GM23248 (cell line): ENCODE data around the gene QPRT. TPM values are rescaled to one million over a fixed set of nuclear protein-coding genes. Genes with fewer than 3 reads are reported as not detected.
"Not testable (repeated sequence)": the region's sequence is repeated elsewhere in the genome, so short reads cannot be mapped to it uniquely, and the experiment has no call there.

Experiments used
- DNase-seq: peaks from one replicate; pipeline ENCODE4 v3.0.0-alpha.2; 2015
- H2AFZ ChIP-seq: fragments of 200-600 bp; sonication (generic); 2 replicates; pipeline ENCODE4 v1.6.1; 2016; ENCODE audit warnings: antibody characterized with exemption
- H3F3A ChIP-seq: fragments of 200-600 bp; sonication (generic); 2 replicates; pipeline ENCODE4 v1.6.1; 2016; ENCODE audit warnings: mild to moderate bottlenecking, antibody characterized with exemption, mixed run types; ENCODE audit not compliant: insufficient read depth
- H3K27ac ChIP-seq: fragments of 200-600 bp; sonication (generic); 2 replicates; pipeline ENCODE4 v1.5.1; 2016; ENCODE audit warnings: mild to moderate bottlenecking
- H3K27me3 ChIP-seq: fragments of 200-600 bp; sonication (generic); replicated peaks from 2 replicates; pipeline ENCODE4 v1.6.1; 2016; ENCODE audit warnings: mild to moderate bottlenecking; ENCODE audit not compliant: insufficient read depth
- H3K36me3 ChIP-seq: fragments of 200-600 bp; sonication (generic); 2 replicates; pipeline ENCODE4 v1.6.1; 2016; ENCODE audit warnings: low read depth, mild to moderate bottlenecking
- H3K4me1 ChIP-seq: fragments of 200-600 bp; sonication (generic); 2 replicates; pipeline ENCODE4 v1.6.1; 2016; ENCODE audit warnings: mild to moderate bottlenecking; ENCODE audit not compliant: insufficient read depth
- H3K4me2 ChIP-seq: fragments of 200-600 bp; sonication (generic); one replicate; pipeline ENCODE4 v1.6.1; 2016; ENCODE audit warnings: mild to moderate bottlenecking; ENCODE audit not compliant: unreplicated experiment
- H3K4me3 ChIP-seq: fragments of 200-600 bp; sonication (generic); 2 replicates; pipeline ENCODE4 v1.5.1; 2016; ENCODE audit warnings: mild to moderate bottlenecking
- H3K79me2 ChIP-seq: fragments of 200-600 bp; sonication (generic); 2 replicates; pipeline ENCODE4 v1.6.1; 2016; ENCODE audit warnings: mild to moderate bottlenecking; ENCODE audit not compliant: insufficient read depth
- H3K9ac ChIP-seq: fragments of 200-600 bp; sonication (generic); 2 replicates; pipeline ENCODE4 v1.6.1; 2016; ENCODE audit warnings: mild to moderate bottlenecking
- H3K9me2 ChIP-seq: fragments of 200-600 bp; sonication (generic); 2 replicates; pipeline ENCODE4 v1.6.1; 2016; ENCODE audit warnings: mixed run types, mild to moderate bottlenecking, moderate library complexity; ENCODE audit not compliant: insufficient read depth
- H3K9me3 ChIP-seq: fragments of 200-600 bp; sonication (generic); one replicate; pipeline ENCODE4 v1.6.1; 2017; ENCODE audit warnings: low read depth
- H4K20me1 ChIP-seq: fragments of 200-600 bp; sonication (generic); 2 replicates; pipeline ENCODE4 v1.6.0; 2016; ENCODE audit not compliant: insufficient read depth
- EZH2 ChIP-seq: fragments of 200-600 bp; sonication (generic); IDR thresholded peaks from 2 replicates; pipeline ENCODE4 v1.6.1; 2018; ENCODE audit warnings: antibody characterized with exemption, mild to moderate bottlenecking; ENCODE audit not compliant: insufficient read depth, poor library complexity, severe bottlenecking
- EZH2phosphoT487 ChIP-seq: fragments of 200-600 bp; sonication (generic); IDR thresholded peaks from 2 replicates; pipeline ENCODE4 v1.6.1; 2018; ENCODE audit warnings: antibody characterized with exemption, moderate library complexity, mild to moderate bottlenecking, low read depth; ENCODE audit not compliant: insufficient read depth
- WGBS, 2 experiments: methylation state at CpG; one replicate each; pipeline ENCODE4 v1.1.6; 2015 to 2017; ENCODE audit warnings: low lambda C conversion rate in 2 of 2, low coverage in 1 of 2; ENCODE audit errors: missing lambda C conversion rate in 2 of 2; 5-methylcytosine and 5-hydroxymethylcytosine counted together
- in situ Hi-C: fragments of 300-500 bp; cut with MboI; formaldehyde crosslinking; loops from 2 replicates; pipeline ENCODE4 v1.15.0; 2020
- polyA plus RNA-seq: library from polyadenylated mRNA; unstranded; fragments of >200 nt; fragmentation: Nextera tagmentation; extraction: Ambion mirVana; gene quantifications from 2 replicates; pipeline ENCODE4 v1.2.1, GENCODE V29; 2016
- total RNA-seq: library from RNA; depleted of rRNA; stranded (reverse); fragments of >200 nt; shearing (Covaris generic); gene quantifications from 2 replicates; pipeline ENCODE4 v1.2.3, GENCODE V29; 2014; rRNA removed

Gene QPRT
- total RNA-seq (0.32 TPM in 1 of 2 replicates, not detected in the other), polyA plus RNA-seq (0.27 and 0.85 TPM in 2 replicates)

DNA sequence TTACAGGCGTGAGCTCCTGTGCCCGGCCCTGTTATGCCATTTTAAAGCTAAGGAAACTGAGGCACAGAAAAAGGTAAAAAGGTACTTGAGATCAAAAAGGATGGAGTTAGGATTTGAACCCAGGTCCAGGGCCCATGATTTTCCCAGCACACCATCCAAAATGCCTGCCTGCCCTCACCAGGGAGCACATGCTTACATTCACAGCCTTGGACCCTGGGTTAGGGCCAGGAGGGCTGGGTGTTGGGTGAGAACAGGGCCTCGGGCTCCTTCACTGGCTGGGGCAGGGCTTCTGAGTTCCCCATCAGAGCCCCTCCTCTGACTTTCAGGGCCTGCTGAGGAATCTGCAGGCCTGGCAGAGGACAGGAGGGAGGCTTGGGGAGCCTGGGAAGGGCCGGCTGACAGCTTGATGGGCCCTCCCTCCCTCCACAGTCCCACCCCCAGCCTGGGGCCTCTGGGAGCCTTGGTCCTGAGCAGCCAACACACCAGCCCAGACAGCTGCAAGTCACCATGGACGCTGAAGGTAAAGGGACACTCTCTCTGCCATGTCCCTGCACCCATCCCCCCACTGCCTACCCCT lies at the start of gene QPRT:
Gene QPRT (plus strand): TSS at position 490 of the 577 bp plus-strand sequence. CDS start 18 bp downstream, at position 508.
- no peaks in the 10 kb centered on the region for H3K4me1 ChIP-seq
- no peaks in the 10 kb centered on the region for H3K79me2 ChIP-seq
- TF ChIP-seq EZH2phosphoT487 (no peak), EZH2 (no peak)
- H3K9me3 ChIP-seq = no peaks in the 10 kb centered on the region
- no peak within 1 kb of the TSS for H3K4me2 ChIP-seq
- no peaks in the 10 kb centered on the region for H3K27me3 ChIP-seq
- H3K27ac ChIP-seq = no peak within 1 kb of the TSS
- H3K36me3 ChIP-seq = no peaks in the 10 kb centered on the region
- DNase-seq = no peak
- in situ Hi-C loops = no loop called here
- WGBS, 2 experiments = 54 to 70% methylated on average over 5 of the region's 5 CpGs
- H4K20me1 ChIP-seq = no peaks in the 10 kb centered on the region
- no peak within 1 kb of the TSS for H3K9ac ChIP-seq
- no peaks in the 10 kb centered on the region for H3F3A ChIP-seq
- H3K4me3 ChIP-seq = no peak within 1 kb of the TSS
- H3K9me2 ChIP-seq = no peaks in the 10 kb centered on the region
- peak within 1 kb of the TSS; percentile 44 for H2AFZ ChIP-seq

GRCh38 chr16:29629318-29629717 lies 49.7 kb upstream of the QPRT start:
- not testable (repeated sequence) for H3K4me3 ChIP-seq

DNA sequence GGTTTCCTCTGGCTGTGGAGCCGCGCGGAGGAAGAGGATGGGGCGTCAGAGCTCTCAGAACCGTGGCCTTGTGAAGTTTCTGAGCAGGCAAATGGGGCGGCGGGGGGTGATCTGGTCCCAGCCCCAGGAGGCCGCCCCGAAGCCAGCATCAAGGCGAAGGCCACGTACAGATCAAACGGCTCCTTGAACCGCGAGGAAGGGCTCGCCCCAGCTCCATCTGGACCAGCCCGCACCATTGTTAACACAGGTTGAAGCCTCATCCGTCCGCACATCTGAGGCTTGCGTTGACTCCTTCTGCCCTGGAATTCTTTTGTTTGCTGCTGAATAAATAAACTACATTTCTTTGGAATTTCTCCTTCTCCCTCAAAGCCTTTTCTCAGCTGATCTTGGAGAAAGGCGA lies 47.3 kb upstream of the QPRT start:
- H3K4me1 ChIP-seq, H3K9me2 ChIP-seq, H3K27ac ChIP-seq, DNase-seq, H3K27me3 ChIP-seq, H3K9me3 ChIP-seq, H2AFZ ChIP-seq, H3F3A ChIP-seq, H3K9ac ChIP-seq, H3K4me2 ChIP-seq, H3K79me2 ChIP-seq, in situ Hi-C loops, H3K36me3 ChIP-seq, H4K20me1 ChIP-seq, H3K4me3 ChIP-seq: not testable (repeated sequence)
- 81 to 86% methylated on average over 14 to 20 of the region's 20 CpGs for WGBS, 2 experiments

More at GRCh38 chr16:29629318-29629717, 49.7 kb upstream of the QPRT start:
- H3K79me2 ChIP-seq, H2AFZ ChIP-seq, H3K9me3 ChIP-seq, H3K4me2 ChIP-seq, H3K27ac ChIP-seq, DNase-seq, H3F3A ChIP-seq, H3K9ac ChIP-seq, H3K36me3 ChIP-seq, H3K9me2 ChIP-seq, H4K20me1 ChIP-seq, in situ Hi-C loops, H3K27me3 ChIP-seq, H3K4me1 ChIP-seq: not testable (repeated sequence)
- WGBS, 2 experiments = 64 to 69% methylated on average over 10 of the region's 10 CpGs

GRCh38 chr16:29635902-29636301 lies 43.1 kb upstream of the QPRT start:
- H4K20me1 ChIP-seq, H3F3A ChIP-seq, H3K9me2 ChIP-seq, H3K4me1 ChIP-seq, H3K4me2 ChIP-seq, H3K9me3 ChIP-seq, H3K27me3 ChIP-seq, H3K4me3 ChIP-seq, H3K79me2 ChIP-seq, DNase-seq, in situ Hi-C loops, H3K36me3 ChIP-seq, H3K27ac ChIP-seq, H3K9ac ChIP-seq, H2AFZ ChIP-seq: not testable (repeated sequence)
- whole genome bisulfite sequencing, 2 experiments = 45 to 49% methylated on average over 15 of the region's 16 CpGs

DNA sequence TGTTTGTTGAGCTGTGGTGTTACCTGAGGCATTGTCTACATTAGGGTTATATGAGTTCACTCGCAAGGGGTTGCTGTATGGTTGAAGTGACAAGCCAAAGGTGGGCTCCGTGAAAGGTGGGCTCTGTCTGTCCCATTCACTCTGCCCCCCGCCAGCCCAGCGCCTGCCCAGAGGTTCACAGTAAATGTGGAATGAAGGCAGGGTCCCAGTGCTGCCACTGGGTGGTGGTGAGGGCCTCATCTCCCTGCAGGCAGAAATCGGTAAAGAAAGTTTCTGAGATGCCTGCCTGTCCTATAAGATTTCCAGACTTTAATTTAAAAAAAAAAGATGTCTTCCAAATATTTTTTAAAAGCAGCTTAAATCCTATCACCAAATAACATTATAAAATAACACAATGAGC lies 42.6 kb upstream of the QPRT start:
- H3K4me1 ChIP-seq, H3K9ac ChIP-seq, H3K27ac ChIP-seq, H3K36me3 ChIP-seq, H3K9me3 ChIP-seq, DNase-seq, in situ Hi-C loops, H2AFZ ChIP-seq, H3F3A ChIP-seq, H3K9me2 ChIP-seq, H3K4me3 ChIP-seq, H3K79me2 ChIP-seq, H4K20me1 ChIP-seq, H3K27me3 ChIP-seq, H3K4me2 ChIP-seq: not testable (repeated sequence)
- 6% methylated on average over 1 of the region's 5 CpGs; no CpG with 5 or more reads in 1 of the 2 experiments for WGBS, 2 experiments

DNA sequence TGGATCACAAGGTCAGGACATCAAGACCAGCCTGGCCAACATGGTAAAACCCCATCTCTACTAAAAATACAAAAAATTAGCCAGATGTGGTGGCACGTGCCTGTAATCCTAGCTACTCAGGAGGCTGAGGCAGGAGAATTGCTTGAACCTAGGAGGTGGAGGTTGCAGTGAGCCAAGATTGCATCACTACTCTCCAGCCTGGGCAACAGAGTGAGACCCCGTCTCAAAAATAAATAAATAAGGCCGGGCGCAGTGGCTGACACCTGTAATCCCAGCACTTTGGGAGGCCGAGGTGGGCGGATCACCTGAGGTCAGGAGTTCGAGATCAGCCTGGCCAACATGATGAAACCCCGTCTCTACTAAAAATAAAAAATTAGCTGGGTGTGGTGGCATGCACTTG lies 40.2 kb upstream of the QPRT start:
- H3K27ac ChIP-seq, H3K4me1 ChIP-seq, H3K9me3 ChIP-seq, H3K9ac ChIP-seq, H2AFZ ChIP-seq, H3K79me2 ChIP-seq, DNase-seq, H3K4me2 ChIP-seq, H3K27me3 ChIP-seq, H3F3A ChIP-seq, H4K20me1 ChIP-seq, H3K4me3 ChIP-seq, H3K36me3 ChIP-seq, H3K9me2 ChIP-seq, in situ Hi-C loops: not testable (repeated sequence)
- WGBS, 2 experiments = 89 to 96% methylated on average over 8 of the region's 8 CpGs
